Kidney (tissue), 14 donors: ENCODE data around the gene NRG2. TPM values are rescaled to one million over a fixed set of nuclear protein-coding genes. Genes with fewer than 3 reads are reported as not detected.

Experiments
- DNase-seq, 5 donors: peaks; one replicate each; pipeline ENCODE4 v3.0.0-alpha.2; 2013 to 2020
- FAIRE-seq: peaks from 2 replicates; lab custom pipeline; 2012; peaks lifted over from hg19 to GRCh38; lab: Jason Lieb, UNC
- H3K27ac ChIP-seq, 2 donors: one replicate each; pipeline ENCODE4 v1.7.0; 2013; ENCODE audit warnings: low read depth in 2 of 2, low read length in 2 of 2, inconsistent platforms in 1 of 2
- H3K27me3 ChIP-seq: one replicate; pipeline ENCODE4 v1.7.1; 2013; ENCODE audit warnings: low read length, inconsistent platforms; ENCODE audit not compliant: control insufficient read depth, insufficient read depth
- H3K36me3 ChIP-seq, 3 donors: one replicate each; pipeline versions ENCODE4 v1.7.0 to v1.7.1; 2013; ENCODE audit warnings: low read length in 3 of 3, control low read depth in 1 of 3, inconsistent platforms in 1 of 3; ENCODE audit not compliant: insufficient read depth in 3 of 3, control insufficient read depth in 2 of 3
- H3K4me1 ChIP-seq, 3 donors: one replicate each; pipeline versions ENCODE4 v1.7.0 to v1.7.1; 2013; ENCODE audit warnings: low read length in 3 of 3, inconsistent platforms in 1 of 3, low read depth in 1 of 3; ENCODE audit not compliant: control insufficient read depth in 2 of 3, insufficient read depth in 2 of 3
- H3K4me3 ChIP-seq, 3 donors: one replicate each; pipeline versions ENCODE4 v1.7.0 to v1.8.1; 2013; ENCODE audit warnings: low read length in 3 of 3, control low read depth in 1 of 3, inconsistent platforms in 1 of 3
- H3K9ac ChIP-seq, 3 donors: one replicate each; pipeline versions ENCODE4 v1.7.0 to v1.7.1; 2013; ENCODE audit warnings: low read length in 3 of 3, control low read depth in 1 of 3, inconsistent platforms in 1 of 3
- H3K9me3 ChIP-seq, 3 donors: one replicate each; pipeline versions ENCODE4 v1.7.0 to v1.7.1; 2013; ENCODE audit warnings: low read length in 3 of 3, control low read depth in 1 of 3, inconsistent platforms in 1 of 3; ENCODE audit not compliant: control insufficient read depth in 2 of 3, insufficient read depth in 1 of 3
- CTCF ChIP-seq: IDR thresholded peaks from 3 replicates; pipeline ENCODE4 v1.5.1; 2012; ENCODE audit warnings: mild to moderate bottlenecking, moderate library complexity, borderline replicate concordance; ENCODE audit not compliant: insufficient read depth; ENCODE audit errors: extremely low read depth
- intact Hi-C: fragments of 100-400 bp; cut with DNase I; formaldehyde crosslinking; loops from one replicate; pipeline ENCODE4 v1.11.1; 2022
- polyA plus RNA-seq: library from polyadenylated mRNA; stranded (reverse); fragments of 350-450 nt; fragmentation: Illumina TruSeq; extraction: RNeasy Lipid Tissue Mini Kit (QIAGEN cat#74804); gene quantifications from one replicate; pipeline ENCODE4 v1.2.3, GENCODE V29; 2014; ENCODE audit warnings: low read depth, low replicate concordance; ENCODE audit not compliant: insufficient read depth
- total RNA-seq: library from RNA; stranded (reverse); fragmentation: NEBNext Ultra II Directional; extraction: Animal tissue kit (Norgen Biotek cat#: 25700); gene quantifications from one replicate; pipeline ENCODE4 v1.2.1, GENCODE V29; 2021
- donor health status: control.
- donor health status: control.
- donor health status: control.
- donor health status: control.
- donor health status: control.
- donor health status: DM: yes; HTN: yes; CAD: no.
- donor health status: Normal renal cell carcinoma (clear cell type).

Gene NRG2
- total and polyA plus RNA-seq, 2 donors from 2014 or later, result 1.9 to 4.6 TPM

- Histone ChIP-seq H3K27me3 (no peaks in the 10 kb centered on the region), H3K4me3 (no peak overlapping the region), H3K4me1 (no peaks in the 10 kb centered on the region), H3K9me3 (no peaks in the 10 kb centered on the region), H3K36me3 (no peaks in the 10 kb centered on the region), H3K27ac (no peak overlapping the region), H3K9ac (no peak overlapping the region)
- no peak for TF ChIP-seq CTCF
- intact Hi-C loops, result no loop called here
- no peak for DNase-seq
- no peak for FAIRE-seq
Measured at GRCh38 chr5:139814704-139815280, 228.3 kb downstream of the NRG2 start.

GRCh38 chr5:139814191-139814601, 228.9 kb downstream of the NRG2 start:
- Histone ChIP-seq H3K9ac (no peak overlapping the region), H3K9me3 (no peaks in the 10 kb centered on the region), H3K36me3 (no peaks in the 10 kb centered on the region), H3K4me1 (no peaks in the 10 kb centered on the region), H3K27me3 (no peaks in the 10 kb centered on the region), H3K4me3 (no peak overlapping the region), H3K27ac (no peak overlapping the region)
- FAIRE-seq (no peak), DNase-seq (peak in 1 of 5 donors; percentile 43)
- TF ChIP-seq CTCF, result no peak
- intact Hi-C loops, result no loop called here

- H3K4me1 ChIP-seq, result no peaks in the 10 kb centered on the region
- DNase-seq (peak in 1 of 5 donors; percentile 40), FAIRE-seq (no peak)
- intact Hi-C loops, result no loop called here
- no peaks in the 10 kb centered on the region for H3K27me3 ChIP-seq
- TF ChIP-seq CTCF, result no peak
- no peak overlapping the region for H3K9ac ChIP-seq
- H3K27ac ChIP-seq, result no peak overlapping the region
- H3K4me3 ChIP-seq, result no peak overlapping the region
- H3K36me3 ChIP-seq, result no peaks in the 10 kb centered on the region
- no peaks in the 10 kb centered on the region for H3K9me3 ChIP-seq
Measured at GRCh38 chr5:139812836-139813805, 230.0 kb downstream of the NRG2 start.
